Colon (tissue), 2 donors: ENCODE results near the gene ADGRG2.
"Not testable (repeated sequence)": the region's sequence is repeated elsewhere in the genome, so short reads cannot be mapped to it uniquely, and the experiment has no call there.

Source experiments
- FAIRE-seq: peaks from 2 replicates; lab custom pipeline; 2012; peaks lifted over from hg19 to GRCh38; lab: Jason Lieb, UNC
- donor health status: control.
- donor health status: control.

ADGRG2 gene

GRCh38 chrX:18997916-18998315, 124.4 kb downstream of the ADGRG2 start:
- FAIRE-seq: no peak

GRCh38 chrX:18996536-18996935, 125.7 kb downstream of the ADGRG2 start:
- FAIRE-seq: no peak

- no peak for FAIRE-seq
Observed at GRCh38 chrX:18995221-18995620, 127.0 kb downstream of the ADGRG2 start.

- FAIRE-seq: no peak
Observed at GRCh38 chrX:18994713-18995112, 127.6 kb downstream of the ADGRG2 start.

- no peak for FAIRE-seq
Observed at GRCh38 chrX:18992829-18993228, 129.4 kb downstream of the ADGRG2 start.

- no peak for FAIRE-seq
Observed at GRCh38 chrX:18985186-18985435, 137.2 kb downstream of the ADGRG2 start.

GRCh38 chrX:18984381-18985185, 137.7 kb downstream of the ADGRG2 start:
- no peak for FAIRE-seq

GRCh38 chrX:18983666-18984380, 138.4 kb downstream of the ADGRG2 start, which contains the start of gene PHKA2:
Gene PHKA2 (minus strand): TSS chrX:18984114. CDS start chrX:18983932, 182 bp downstream.
- no peak for FAIRE-seq

- no peak for FAIRE-seq
Observed at GRCh38 chrX:18981124-18981807, 141.0 kb downstream of the ADGRG2 start.

GRCh38 chrX:18980262-18980661, 142.0 kb downstream of the ADGRG2 start:
- FAIRE-seq: not testable (repeated sequence)

GRCh38 chrX:18974993-18975392, 147.3 kb downstream of the ADGRG2 start:
- FAIRE-seq: no peak

GRCh38 chrX:18973527-18974192, 148.6 kb downstream of the ADGRG2 start:
- no peak for FAIRE-seq

GRCh38 chrX:18971506-18971905, 150.8 kb downstream of the ADGRG2 start:
- peak; percentile 80 for FAIRE-seq

- no peak for FAIRE-seq
Observed at GRCh38 chrX:18970465-18970864, 151.8 kb downstream of the ADGRG2 start.

- no peak for FAIRE-seq
Observed at GRCh38 chrX:18966624-18967023, 155.6 kb downstream of the ADGRG2 start.

- no peak for FAIRE-seq
Observed at GRCh38 chrX:18964901-18965300, 157.4 kb downstream of the ADGRG2 start.

- no peak for FAIRE-seq
Observed at GRCh38 chrX:18964026-18964425, 158.2 kb downstream of the ADGRG2 start.

GRCh38 chrX:18962329-18962728, 159.9 kb downstream of the ADGRG2 start:
- no peak for FAIRE-seq

GRCh38 chrX:18961686-18962085, 160.6 kb downstream of the ADGRG2 start:
- no peak for FAIRE-seq

- no peak for FAIRE-seq
Observed at GRCh38 chrX:18956303-18957032, 165.8 kb downstream of the ADGRG2 start.

- no peak for FAIRE-seq
Observed at GRCh38 chrX:18955676-18956075, 166.6 kb downstream of the ADGRG2 start.

- FAIRE-seq: no peak
Observed at GRCh38 chrX:18951032-18951431, 171.2 kb downstream of the ADGRG2 start.
